ENCODE results near the gene SLC22A6.
"Not testable (repeated sequence)": the region's sequence is repeated elsewhere in the genome, so short reads cannot be mapped to it uniquely, and the experiment has no call there.

The SLC22A6 gene

GRCh38 chr11:62948765-62949320 is 35.9 kb downstream of the SLC22A6 start:
- no peaks in the 10 kb centered on the region for H3K9me3 ChIP-seq (ENCODE audit: control insufficient read depth, low read length)
- H3K4me1 ChIP-seq (ENCODE audit: control insufficient read depth, insufficient read depth, low read length): no peaks in the 10 kb centered on the region
- H3K9ac ChIP-seq (ENCODE audit: low read length): no peak overlapping the region
- H3K4me3 ChIP-seq (ENCODE audit: low read length): no peak overlapping the region
- H3K27me3 ChIP-seq (ENCODE audit: control insufficient read depth, insufficient read depth, low read length): peaks cover 3% of the 10 kb centered on the region
- no peaks in the 10 kb centered on the region for H3K36me3 ChIP-seq (ENCODE audit: control insufficient read depth, insufficient read depth, low read length)

GRCh38 chr11:62945538-62945937 is 39.2 kb downstream of the SLC22A6 start:
- not testable (repeated sequence) for H3K4me1 ChIP-seq (ENCODE audit: control insufficient read depth, insufficient read depth, low read length); H3K9me3 ChIP-seq (ENCODE audit: control insufficient read depth, low read length); H3K4me3 ChIP-seq (ENCODE audit: low read length); H3K36me3 ChIP-seq (ENCODE audit: control insufficient read depth, insufficient read depth, low read length); H3K27me3 ChIP-seq (ENCODE audit: control insufficient read depth, insufficient read depth, low read length); H3K9ac ChIP-seq (ENCODE audit: low read length)

- not testable (repeated sequence) for H3K4me3 ChIP-seq (ENCODE audit: low read length); H3K36me3 ChIP-seq (ENCODE audit: control insufficient read depth, insufficient read depth, low read length); H3K9ac ChIP-seq (ENCODE audit: low read length); H3K27me3 ChIP-seq (ENCODE audit: control insufficient read depth, insufficient read depth, low read length); H3K9me3 ChIP-seq (ENCODE audit: control insufficient read depth, low read length); H3K4me1 ChIP-seq (ENCODE audit: control insufficient read depth, insufficient read depth, low read length)
Observed at GRCh38 chr11:62937528-62937927, 47.2 kb downstream of the SLC22A6 start.

- Histone ChIP-seq H3K9me3 (ENCODE audit: control insufficient read depth, low read length) (no peaks in the 10 kb centered on the region), H3K27me3 (ENCODE audit: control insufficient read depth, insufficient read depth, low read length) (no peaks in the 10 kb centered on the region), H3K9ac (ENCODE audit: low read length) (no peak overlapping the region), H3K36me3 (ENCODE audit: control insufficient read depth, insufficient read depth, low read length) (no peaks in the 10 kb centered on the region), H3K4me3 (ENCODE audit: low read length) (no peak overlapping the region), H3K4me1 (ENCODE audit: control insufficient read depth, insufficient read depth, low read length) (no peaks in the 10 kb centered on the region)
Observed at GRCh38 chr11:62934496-62934785, 50.3 kb downstream of the SLC22A6 start.

GRCh38 chr11:62933750-62934495 is 50.8 kb downstream of the SLC22A6 start:
- no peak overlapping the region for H3K9ac ChIP-seq (ENCODE audit: low read length)
- H3K4me1 ChIP-seq (ENCODE audit: control insufficient read depth, insufficient read depth, low read length): no peaks in the 10 kb centered on the region
- no peaks in the 10 kb centered on the region for H3K9me3 ChIP-seq (ENCODE audit: control insufficient read depth, low read length)
- H3K27me3 ChIP-seq (ENCODE audit: control insufficient read depth, insufficient read depth, low read length): no peaks in the 10 kb centered on the region
- H3K36me3 ChIP-seq (ENCODE audit: control insufficient read depth, insufficient read depth, low read length): no peaks in the 10 kb centered on the region
- H3K4me3 ChIP-seq (ENCODE audit: low read length): no peak overlapping the region

- peaks cover 6% of the 10 kb centered on the region for H3K27me3 ChIP-seq (ENCODE audit: control insufficient read depth, insufficient read depth, low read length)
- no peaks in the 10 kb centered on the region for H3K9me3 ChIP-seq (ENCODE audit: control insufficient read depth, low read length)
- H3K9ac ChIP-seq (ENCODE audit: low read length): no peak overlapping the region
- no peak overlapping the region for H3K4me3 ChIP-seq (ENCODE audit: low read length)
- H3K4me1 ChIP-seq (ENCODE audit: control insufficient read depth, insufficient read depth, low read length): peaks cover 1% of the 10 kb centered on the region
- no peaks in the 10 kb centered on the region for H3K36me3 ChIP-seq (ENCODE audit: control insufficient read depth, insufficient read depth, low read length)
Observed at GRCh38 chr11:62933285-62933684, 51.5 kb downstream of the SLC22A6 start.

- no peaks in the 10 kb centered on the region for H3K9me3 ChIP-seq (ENCODE audit: control insufficient read depth, low read length)
- H3K4me3 ChIP-seq (ENCODE audit: low read length): no peak overlapping the region
- no peaks in the 10 kb centered on the region for H3K36me3 ChIP-seq (ENCODE audit: control insufficient read depth, insufficient read depth, low read length)
- peaks cover 22% of the 10 kb centered on the region for H3K27me3 ChIP-seq (ENCODE audit: control insufficient read depth, insufficient read depth, low read length)
- no peak overlapping the region for H3K9ac ChIP-seq (ENCODE audit: low read length)
- peaks cover 7% of the 10 kb centered on the region for H3K4me1 ChIP-seq (ENCODE audit: control insufficient read depth, insufficient read depth, low read length)
Observed at GRCh38 chr11:62931499-62932278, 53.1 kb downstream of the SLC22A6 start.

GRCh38 chr11:62930666-62931065 is 54.1 kb downstream of the SLC22A6 start:
- H3K27me3 ChIP-seq (ENCODE audit: control insufficient read depth, insufficient read depth, low read length): peaks cover 32% of the 10 kb centered on the region
- no peak overlapping the region for H3K9ac ChIP-seq (ENCODE audit: low read length)

GRCh38 chr11:62930157-62930556 is 54.6 kb downstream of the SLC22A6 start:
- H3K27me3 ChIP-seq (ENCODE audit: control insufficient read depth, insufficient read depth, low read length): peaks cover 37% of the 10 kb centered on the region
- peaks cover 19% of the 10 kb centered on the region for H3K4me1 ChIP-seq (ENCODE audit: control insufficient read depth, insufficient read depth, low read length)
- H3K9me3 ChIP-seq (ENCODE audit: control insufficient read depth, low read length): no peaks in the 10 kb centered on the region
- H3K9ac ChIP-seq (ENCODE audit: low read length): no peak overlapping the region
- H3K4me3 ChIP-seq (ENCODE audit: low read length): no peak overlapping the region
- H3K36me3 ChIP-seq (ENCODE audit: control insufficient read depth, insufficient read depth, low read length): no peaks in the 10 kb centered on the region

More at GRCh38 chr11:62930666-62931065, 54.1 kb downstream of the SLC22A6 start:
- Histone ChIP-seq H3K36me3 (ENCODE audit: control insufficient read depth, insufficient read depth, low read length) (no peaks in the 10 kb centered on the region), H3K4me3 (ENCODE audit: low read length) (no peak overlapping the region), H3K9me3 (ENCODE audit: control insufficient read depth, low read length) (no peaks in the 10 kb centered on the region), H3K4me1 (ENCODE audit: control insufficient read depth, insufficient read depth, low read length) (peaks cover 18% of the 10 kb centered on the region)

- H3K9ac ChIP-seq (ENCODE audit: low read length): no peak overlapping the region
- H3K27me3 ChIP-seq (ENCODE audit: control insufficient read depth, insufficient read depth, low read length): peaks cover 52% of the 10 kb centered on the region
- H3K4me1 ChIP-seq (ENCODE audit: control insufficient read depth, insufficient read depth, low read length): peaks cover 26% of the 10 kb centered on the region
- H3K9me3 ChIP-seq (ENCODE audit: control insufficient read depth, low read length): no peaks in the 10 kb centered on the region
- H3K36me3 ChIP-seq (ENCODE audit: control insufficient read depth, insufficient read depth, low read length): no peaks in the 10 kb centered on the region
- H3K4me3 ChIP-seq (ENCODE audit: low read length): no peak overlapping the region
Observed at GRCh38 chr11:62928011-62928410, 56.8 kb downstream of the SLC22A6 start.

- Histone ChIP-seq H3K9me3 (ENCODE audit: control insufficient read depth, low read length) (no peaks in the 10 kb centered on the region), H3K9ac (ENCODE audit: low read length) (no peak overlapping the region), H3K36me3 (ENCODE audit: control insufficient read depth, insufficient read depth, low read length) (no peaks in the 10 kb centered on the region), H3K4me3 (ENCODE audit: low read length) (no peak overlapping the region), H3K4me1 (ENCODE audit: control insufficient read depth, insufficient read depth, low read length) (peaks cover 31% of the 10 kb centered on the region), H3K27me3 (ENCODE audit: control insufficient read depth, insufficient read depth, low read length) (peaks cover 64% of the 10 kb centered on the region)
Observed at GRCh38 chr11:62926680-62927455, 57.9 kb downstream of the SLC22A6 start.
